Fibroblast of mammary gland (primary cell): ENCODE measurements around the gene OBP2A.
"Not testable (repeated sequence)": the region's sequence is repeated elsewhere in the genome, so short reads cannot be mapped to it uniquely, and the experiment has no call there.

Experiments used
- DNase-seq: peaks from one replicate; pipeline ENCODE4 v3.0.0-alpha.2; 2010; ENCODE audit warnings: low read depth
- H3K4me3 ChIP-seq: 2 replicates; pipeline ENCODE4 v1.5.1; 2011; ENCODE audit warnings: low read depth, mild to moderate bottlenecking, low read length, moderate library complexity; ENCODE audit not compliant: control insufficient read depth
- TF ChIP-seq, protein P1 (sequence below): conservative IDR thresholded peaks from 2 replicates; pipeline ENCODE4 v1.5.1; 2011; ENCODE audit warnings: low read depth, low read length, inconsistent platforms; ENCODE audit not compliant: control insufficient read depth, insufficient read depth

The OBP2A gene

DNA sequence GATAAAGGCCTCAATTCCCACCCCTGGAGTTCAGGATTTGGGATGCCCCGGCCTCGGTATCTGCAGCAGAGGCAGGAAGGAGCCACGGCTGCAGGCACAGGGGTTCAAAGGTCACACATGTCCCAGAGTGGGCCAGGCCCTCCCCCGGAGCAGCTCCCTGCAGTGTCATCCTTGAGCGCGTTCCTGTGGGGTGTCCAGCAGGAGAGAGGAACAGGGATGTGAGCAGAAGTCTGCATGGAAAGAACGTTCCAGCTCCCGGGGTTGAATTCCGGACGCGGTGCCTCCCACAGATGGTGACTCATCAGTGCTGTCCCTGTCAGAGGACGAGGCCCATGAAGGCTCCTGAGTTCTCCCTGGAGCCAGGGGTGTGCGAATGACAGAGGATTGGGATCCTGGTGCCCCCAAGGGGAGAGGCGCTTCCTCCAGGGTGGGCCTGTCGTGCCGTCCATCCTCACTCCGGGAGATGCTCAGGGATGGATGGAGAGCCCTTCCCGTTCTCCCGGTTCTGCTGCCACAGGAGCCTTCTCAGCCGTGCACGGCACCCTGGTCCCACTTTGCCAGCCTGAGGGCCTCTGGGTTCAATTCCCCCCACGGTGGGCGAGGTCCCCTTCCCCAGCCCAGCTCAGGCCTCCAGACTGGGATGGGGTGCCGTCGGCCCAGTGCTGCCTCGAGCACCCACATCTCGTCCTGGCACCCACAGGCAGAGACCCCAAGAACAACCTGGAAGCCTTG lies 21.6 kb upstream of the OBP2A start:
- no peak overlapping the region for H3K4me3 ChIP-seq
- DNase-seq, result no peak
- TF ChIP-seq, protein P1, sequence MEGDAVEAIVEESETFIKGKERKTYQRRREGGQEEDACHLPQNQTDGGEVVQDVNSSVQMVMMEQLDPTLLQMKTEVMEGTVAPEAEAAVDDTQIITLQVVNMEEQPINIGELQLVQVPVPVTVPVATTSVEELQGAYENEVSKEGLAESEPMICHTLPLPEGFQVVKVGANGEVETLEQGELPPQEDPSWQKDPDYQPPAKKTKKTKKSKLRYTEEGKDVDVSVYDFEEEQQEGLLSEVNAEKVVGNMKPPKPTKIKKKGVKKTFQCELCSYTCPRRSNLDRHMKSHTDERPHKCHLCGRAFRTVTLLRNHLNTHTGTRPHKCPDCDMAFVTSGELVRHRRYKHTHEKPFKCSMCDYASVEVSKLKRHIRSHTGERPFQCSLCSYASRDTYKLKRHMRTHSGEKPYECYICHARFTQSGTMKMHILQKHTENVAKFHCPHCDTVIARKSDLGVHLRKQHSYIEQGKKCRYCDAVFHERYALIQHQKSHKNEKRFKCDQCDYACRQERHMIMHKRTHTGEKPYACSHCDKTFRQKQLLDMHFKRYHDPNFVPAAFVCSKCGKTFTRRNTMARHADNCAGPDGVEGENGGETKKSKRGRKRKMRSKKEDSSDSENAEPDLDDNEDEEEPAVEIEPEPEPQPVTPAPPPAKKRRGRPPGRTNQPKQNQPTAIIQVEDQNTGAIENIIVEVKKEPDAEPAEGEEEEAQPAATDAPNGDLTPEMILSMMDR, result no peak

- no peak for DNase-seq
- H3K4me3 ChIP-seq, result no peak overlapping the region
- TF ChIP-seq, protein P1, result no peak
Observed at GRCh38 chr9:135525241-135526088, 20.5 kb upstream of the OBP2A start.

DNA sequence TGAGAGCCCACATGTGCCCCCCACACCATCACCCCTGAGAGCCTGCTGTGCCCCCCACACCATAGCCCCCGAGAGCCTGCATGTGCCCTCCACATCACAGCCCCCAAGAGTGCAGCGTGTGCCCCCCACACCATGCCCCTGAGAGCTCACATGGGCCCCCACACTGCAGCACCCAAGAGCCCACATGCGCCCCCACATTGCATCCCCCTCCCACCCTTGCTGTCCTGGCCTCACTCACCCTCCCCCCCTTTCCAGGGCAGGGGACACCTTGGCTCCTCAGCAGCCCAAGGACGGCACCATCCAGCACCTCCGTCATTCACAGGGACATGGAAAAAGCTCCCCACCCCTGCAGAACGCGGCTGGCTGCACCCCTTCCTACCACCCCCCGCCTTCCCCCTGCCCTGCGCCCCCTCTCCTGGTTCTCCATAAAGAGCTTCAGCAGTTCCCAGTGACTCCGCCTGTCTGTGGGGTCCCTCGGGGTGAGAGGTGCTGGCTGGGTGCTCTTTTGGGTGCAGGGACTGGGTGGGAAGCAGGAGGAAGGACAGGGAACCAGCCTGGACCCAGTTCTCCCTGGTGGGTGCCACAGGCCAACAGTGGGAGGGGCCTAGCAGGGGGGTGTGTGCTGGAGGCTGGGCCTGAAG lies 19.7 kb upstream of the OBP2A start:
- no peak for DNase-seq
- H3K4me3 ChIP-seq, result no peak overlapping the region
- TF ChIP-seq, protein P1, result no peak

GRCh38 chr9:135526730-135527571 lies 19.0 kb upstream of the OBP2A start:
- no peak overlapping the region for H3K4me3 ChIP-seq
- TF ChIP-seq, protein P1, result no peak
- no peak for DNase-seq

- DNase-seq, H3K4me3 ChIP-seq: not testable (repeated sequence)
Observed at GRCh38 chr9:135528842-135529435, 17.0 kb upstream of the OBP2A start.

- no peak overlapping the region for H3K4me3 ChIP-seq
- TF ChIP-seq, protein P1, result no peak
- no peak for DNase-seq
Observed at GRCh38 chr9:135530146-135530545, 15.8 kb upstream of the OBP2A start.
